ENCODE measurements around the gene AFP.

DNA sequence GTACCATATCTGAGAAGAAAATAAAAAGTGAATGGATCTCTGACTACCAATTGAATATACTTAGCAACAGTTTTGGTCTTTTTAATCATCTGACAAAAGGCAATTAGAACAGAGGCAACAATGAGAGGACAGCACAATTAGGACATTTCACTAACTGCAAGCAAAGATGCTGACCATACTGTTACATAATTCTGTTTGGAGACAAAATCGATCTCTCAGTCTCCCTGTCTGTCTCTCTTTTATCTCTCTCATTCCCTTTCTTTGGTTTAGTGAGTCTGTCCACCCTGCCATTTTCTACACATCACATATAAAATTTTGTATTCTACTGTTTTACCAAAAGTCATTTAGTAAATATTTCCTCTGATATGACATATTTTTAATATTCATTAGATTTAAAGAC is 43.3 kb downstream of the AFP start:
- TF ChIP-seq CTCF (optimal IDR thresholded peaks at IDR 0.05 in 1 of 3, IDR thresholded peaks at IDR 0.05 in 1 of 3, conservative IDR thresholded peaks at IDR 0.05 in 1 of 3; ENCODE audit: extremely low read depth in 1 of 3, insufficient read depth in 2 of 3, low read length in 3 of 3) = no peak
- no peak for TF ChIP-seq EZH2 (IDR thresholded peaks at IDR 0.05; ENCODE audit: low read length)

Measured in keratinocyte (primary cell).